CD4-positive, alpha-beta memory T cell (primary cell): ENCODE measurements around the gene SIL1. TPM values are rescaled to one million over a fixed set of nuclear protein-coding genes. Genes with fewer than 3 reads are reported as not detected.

Experiments
- CTCF ChIA-PET: fragments of 350-600 bp; sonication (Branson Sonifier 250); formaldehyde crosslinking; loops from one replicate; lab custom pipeline; 2021; ENCODE audit warnings: inconsistent platforms; ENCODE audit not compliant: partially characterized antibody; lab: Charles Lee
- POLR2A ChIA-PET: fragments of 350-600 bp; sonication (Branson Sonifier 250); formaldehyde crosslinking; loops from one replicate; lab custom pipeline; 2021; ENCODE audit not compliant: partially characterized antibody; lab: Charles Lee
- DNase-seq, 5 donors: peaks; one replicate each; pipeline versions ENCODE4 v3.0.0 to v3.0.0-alpha.2; 2020 to 2022; ENCODE audit warnings: mixed read lengths in 1 of 5
- H3K27ac ChIP-seq: one replicate; pipeline ENCODE4 v1.7.0; 2013; ENCODE audit warnings: low read depth, low read length
- H3K27me3 ChIP-seq: 2 replicates; pipeline ENCODE4 v1.7.0; 2013; ENCODE audit warnings: mild to moderate bottlenecking, low read length, moderate library complexity; ENCODE audit not compliant: insufficient read depth
- H3K36me3 ChIP-seq: 2 replicates; pipeline ENCODE4 v1.7.0; 2013; ENCODE audit warnings: mild to moderate bottlenecking, low read length, moderate library complexity; ENCODE audit not compliant: insufficient read depth
- H3K4me1 ChIP-seq: 2 replicates; pipeline ENCODE4 v1.7.0; 2013; ENCODE audit warnings: mild to moderate bottlenecking, low read length, moderate library complexity; ENCODE audit not compliant: insufficient read depth
- H3K4me3 ChIP-seq, 2 donors: one replicate each; pipeline ENCODE4 v1.7.0; 2013; ENCODE audit warnings: low read length in 2 of 2, mild to moderate bottlenecking in 1 of 2
- H3K9me3 ChIP-seq, 2 donors: one replicate each; pipeline ENCODE4 v1.7.0; 2013; ENCODE audit warnings: low read length in 2 of 2, control low read depth in 1 of 2; ENCODE audit not compliant: control insufficient read depth in 1 of 2
- H3K27ac Mint-ChIP-seq, 7 donors: one replicate each; pipeline ENCODE4 v1.8.0; 2020 to 2021; ENCODE audit warnings: mixed read lengths in 7 of 7, mild to moderate bottlenecking in 6 of 7, inconsistent platforms in 3 of 7, moderate library complexity in 3 of 7
- H3K27me3 Mint-ChIP-seq, 2 donors: one replicate each; pipeline ENCODE4 v1.8.0; 2020 to 2021; ENCODE audit warnings: mixed read lengths in 2 of 2
- H3K36me3 Mint-ChIP-seq, 2 donors: one replicate each; pipeline ENCODE4 v1.8.0; 2020 to 2021; ENCODE audit warnings: mixed read lengths in 2 of 2, inconsistent platforms in 1 of 2, mild to moderate bottlenecking in 1 of 2
- H3K4me1 Mint-ChIP-seq, 4 donors: one replicate each; pipeline ENCODE4 v1.8.0; 2020 to 2021; ENCODE audit warnings: mixed read lengths in 4 of 4, mild to moderate bottlenecking in 1 of 4
- H3K4me3 Mint-ChIP-seq, 8 donors: one replicate each; pipeline ENCODE4 v1.8.0; 2020 to 2021; ENCODE audit warnings: mixed read lengths in 8 of 8, mild to moderate bottlenecking in 7 of 8, moderate library complexity in 6 of 8, inconsistent platforms in 3 of 8
- H3K9me3 Mint-ChIP-seq, 8 donors: one replicate each; pipeline ENCODE4 v1.8.0; 2020 to 2021; ENCODE audit warnings: mixed read lengths in 8 of 8, mild to moderate bottlenecking in 5 of 8, inconsistent platforms in 3 of 8, moderate library complexity in 1 of 8
- intact Hi-C: fragments of 100-400 bp; cut with micrococcal nuclease; formaldehyde crosslinking; loops from one replicate; pipeline ENCODE4 v1.15.1; 2023
- polyA plus RNA-seq, 2 donors: library from polyadenylated mRNA; unstranded; fragments of 300-500 nt; fragmentation: Illumina TruSeq; gene quantifications; one replicate each; pipeline ENCODE4 v1.2.3, GENCODE V29; 2021
- total RNA-seq, 2 experiments: library from RNA; stranded (reverse); gene quantifications; one replicate each; pipeline ENCODE4 v1.2.3, GENCODE V29; 2021

The SIL1 gene
- total and polyA plus RNA-seq, 4 experiments from 2014 or later = 12.2 to 16.7 (median 14.4) TPM

DNA sequence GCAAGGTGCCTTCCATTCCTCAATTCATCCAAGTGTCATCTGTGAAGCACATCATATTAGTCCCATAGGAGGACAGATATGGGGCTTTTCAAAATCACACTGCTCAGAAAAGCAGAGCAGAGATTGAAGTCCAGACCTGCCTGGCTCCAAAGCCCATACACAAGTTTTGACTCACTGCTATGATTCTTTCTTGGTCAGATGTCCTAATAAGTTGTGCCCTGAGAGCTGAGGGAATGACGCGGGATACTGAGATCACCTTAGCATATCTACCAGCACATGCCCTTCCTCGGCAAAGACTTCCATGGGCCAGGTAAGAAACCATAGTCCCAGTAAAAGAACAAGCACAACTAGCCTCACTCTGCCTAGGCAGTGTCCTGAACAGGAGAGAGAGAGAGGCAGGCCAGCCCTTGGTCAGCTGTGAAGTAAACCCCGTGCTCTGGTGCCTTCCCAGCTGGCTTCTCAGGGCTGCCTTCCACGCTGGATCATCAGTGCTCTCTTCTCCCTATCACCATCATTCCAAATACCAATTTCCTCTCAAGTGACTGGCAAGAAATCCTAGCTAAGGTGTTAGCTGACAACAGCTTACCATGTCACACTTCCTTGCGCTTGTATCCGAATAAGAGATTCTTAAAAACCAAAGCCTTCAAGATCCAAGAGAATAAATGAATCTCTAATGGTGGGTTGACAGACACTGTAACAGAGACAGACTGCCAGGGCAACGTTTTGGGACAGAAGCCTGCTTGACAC, 73.2 kb downstream of the SIL1 start:
- peak overlapping the region in 1 of 8 donors; percentile 33 for H3K4me3 Mint-ChIP-seq
- H3K4me1 Mint-ChIP-seq = no peaks in the 10 kb centered on the region
- peaks cover 25 to 46% of the 10 kb centered on the region in 2 donors for H3K36me3 Mint-ChIP-seq
- no peak for DNase-seq
- no peak overlapping the region for H3K27ac Mint-ChIP-seq
- ChIA-PET POLR2A (no interaction called here), CTCF (no interaction called here)
- no peaks in the 10 kb centered on the region for H3K36me3 ChIP-seq
- H3K27ac ChIP-seq = no peak overlapping the region
- H3K9me3 Mint-ChIP-seq = no peaks in the 10 kb centered on the region
- H3K9me3 ChIP-seq = no peaks in the 10 kb centered on the region
- no peak overlapping the region for H3K4me3 ChIP-seq
- no peaks in the 10 kb centered on the region for H3K27me3 Mint-ChIP-seq
- H3K4me1 ChIP-seq = no peaks in the 10 kb centered on the region
- no peaks in the 10 kb centered on the region for H3K27me3 ChIP-seq
- intact Hi-C loops = no loop called here

DNA sequence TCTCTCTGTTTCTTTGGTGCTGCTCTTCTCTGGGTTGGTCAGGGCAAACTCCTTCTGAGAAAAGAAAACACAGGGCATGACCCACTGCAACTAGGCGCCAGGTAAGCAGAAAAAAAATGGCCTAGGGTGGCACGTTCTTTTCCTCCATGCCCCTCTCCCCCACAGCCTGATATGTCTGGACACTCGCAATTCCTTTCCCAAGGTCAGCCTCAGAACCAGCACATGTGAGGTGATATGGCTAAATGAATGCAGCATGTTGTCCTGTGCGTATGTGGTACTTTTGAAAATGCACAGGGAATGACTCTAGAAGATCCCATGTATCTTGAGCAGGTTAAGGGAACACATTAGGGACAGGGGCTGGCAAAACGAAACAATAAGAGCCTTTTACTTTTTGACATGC, 77.0 kb downstream of the SIL1 start:
- Mint-ChIP-seq H3K27ac (no peak overlapping the region), H3K9me3 (no peaks in the 10 kb centered on the region), H3K36me3 (peaks cover 43 to 44% of the 10 kb centered on the region in 2 donors), H3K4me1 (no peaks in the 10 kb centered on the region), H3K27me3 (no peaks in the 10 kb centered on the region), H3K4me3 (no peak overlapping the region)
- H3K4me3 ChIP-seq = no peak overlapping the region
- H3K27me3 ChIP-seq = no peaks in the 10 kb centered on the region
- H3K4me1 ChIP-seq = no peaks in the 10 kb centered on the region
- no peaks in the 10 kb centered on the region for H3K9me3 ChIP-seq
- intact Hi-C loops = no loop called here
- POLR2A ChIA-PET = no interaction called here
- H3K27ac ChIP-seq = no peak overlapping the region
- H3K36me3 ChIP-seq = no peaks in the 10 kb centered on the region
- CTCF ChIA-PET = no interaction called here
- no peak for DNase-seq

DNA sequence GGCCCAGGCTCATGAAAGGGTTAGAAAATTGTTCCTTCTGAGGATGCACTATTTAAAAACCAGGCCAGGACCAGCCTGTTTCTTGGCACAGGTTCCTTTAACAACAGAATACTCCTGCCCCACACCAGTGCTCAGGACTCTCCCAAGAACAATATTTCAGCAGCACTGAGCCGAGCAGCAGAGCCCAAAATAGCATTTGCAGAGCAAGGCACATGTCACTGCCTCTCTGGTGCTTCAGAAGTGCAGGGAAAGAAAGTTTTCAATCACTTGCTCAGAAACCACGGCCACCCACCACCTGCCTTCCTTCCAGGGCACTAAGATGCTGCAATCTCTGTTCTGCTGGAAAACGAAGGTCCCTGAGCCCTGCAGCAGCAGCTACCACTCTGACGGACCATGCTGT, 77.6 kb downstream of the SIL1 start:
- H3K9me3 ChIP-seq = no peaks in the 10 kb centered on the region
- CTCF ChIA-PET = no interaction called here
- Mint-ChIP-seq H3K36me3 (peaks cover 44 to 45% of the 10 kb centered on the region in 2 donors), H3K4me1 (no peaks in the 10 kb centered on the region), H3K9me3 (no peaks in the 10 kb centered on the region), H3K27me3 (no peaks in the 10 kb centered on the region), H3K27ac (no peak overlapping the region), H3K4me3 (no peak overlapping the region)
- intact Hi-C loops = no loop called here
- no peaks in the 10 kb centered on the region for H3K27me3 ChIP-seq
- H3K36me3 ChIP-seq = no peaks in the 10 kb centered on the region
- no peak overlapping the region for H3K4me3 ChIP-seq
- H3K4me1 ChIP-seq = no peaks in the 10 kb centered on the region
- DNase-seq = no peak
- H3K27ac ChIP-seq = no peak overlapping the region
- POLR2A ChIA-PET = no interaction called here

DNA sequence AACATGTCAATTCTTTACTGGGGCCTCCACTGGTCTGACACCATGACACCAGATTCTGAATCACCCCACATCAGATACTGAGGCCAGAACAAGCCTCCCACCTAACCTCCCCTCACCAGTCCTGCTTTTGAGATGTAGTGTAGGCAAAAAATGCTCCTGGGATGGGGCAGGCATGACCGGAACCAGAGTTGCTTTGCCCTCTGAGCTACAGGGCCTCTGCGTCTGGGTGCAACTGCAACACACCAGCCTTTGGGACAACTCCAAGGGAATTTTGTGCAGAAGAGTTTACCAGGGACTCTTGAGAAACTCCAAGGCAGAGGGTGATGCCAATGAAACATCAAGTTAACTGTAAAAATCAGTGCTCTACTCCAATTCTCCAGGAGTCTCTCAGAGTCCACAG, 79.4 kb downstream of the SIL1 start:
- POLR2A ChIA-PET = no interaction called here
- Histone ChIP-seq H3K36me3 (no peaks in the 10 kb centered on the region), H3K4me3 (no peak overlapping the region), H3K27me3 (no peaks in the 10 kb centered on the region), H3K27ac (no peak overlapping the region), H3K4me1 (no peaks in the 10 kb centered on the region), H3K9me3 (no peaks in the 10 kb centered on the region)
- Mint-ChIP-seq H3K27me3 (no peaks in the 10 kb centered on the region), H3K36me3 (peaks cover 42 to 46% of the 10 kb centered on the region in 2 donors), H3K9me3 (no peaks in the 10 kb centered on the region), H3K4me3 (no peak overlapping the region), H3K4me1 (no peaks in the 10 kb centered on the region), H3K27ac (no peak overlapping the region)
- DNase-seq = no peak
- CTCF ChIA-PET = no interaction called here
- intact Hi-C loops = no loop called here

DNA sequence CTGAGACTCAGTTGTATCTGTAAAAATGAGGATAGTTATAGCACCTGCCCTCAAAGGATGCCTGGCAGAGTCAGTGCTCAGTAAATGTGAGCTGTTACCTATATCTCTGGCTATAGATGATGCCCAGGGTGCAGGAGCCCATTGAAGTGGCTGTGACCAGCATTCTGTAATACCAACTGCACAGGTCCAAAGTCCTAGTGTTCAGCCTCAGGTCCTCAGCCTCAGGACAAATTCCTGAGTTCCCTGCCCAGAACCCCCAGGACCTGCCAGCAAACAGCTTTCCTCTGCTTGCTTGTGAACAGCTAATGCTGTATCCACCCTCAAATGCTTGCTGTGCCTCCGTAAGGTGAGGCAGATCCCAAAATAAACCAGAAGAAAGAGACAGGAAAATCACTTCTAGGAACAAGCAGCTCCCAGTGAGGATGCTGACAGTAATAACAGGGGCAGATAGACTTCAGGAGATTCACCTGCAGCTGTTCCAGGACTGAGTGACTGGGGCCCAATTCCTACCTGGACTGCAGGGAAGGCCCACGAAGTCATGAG, 80.8 kb downstream of the SIL1 start:
- H3K36me3 Mint-ChIP-seq = peaks cover 38 to 43% of the 10 kb centered on the region in 2 donors

DNA sequence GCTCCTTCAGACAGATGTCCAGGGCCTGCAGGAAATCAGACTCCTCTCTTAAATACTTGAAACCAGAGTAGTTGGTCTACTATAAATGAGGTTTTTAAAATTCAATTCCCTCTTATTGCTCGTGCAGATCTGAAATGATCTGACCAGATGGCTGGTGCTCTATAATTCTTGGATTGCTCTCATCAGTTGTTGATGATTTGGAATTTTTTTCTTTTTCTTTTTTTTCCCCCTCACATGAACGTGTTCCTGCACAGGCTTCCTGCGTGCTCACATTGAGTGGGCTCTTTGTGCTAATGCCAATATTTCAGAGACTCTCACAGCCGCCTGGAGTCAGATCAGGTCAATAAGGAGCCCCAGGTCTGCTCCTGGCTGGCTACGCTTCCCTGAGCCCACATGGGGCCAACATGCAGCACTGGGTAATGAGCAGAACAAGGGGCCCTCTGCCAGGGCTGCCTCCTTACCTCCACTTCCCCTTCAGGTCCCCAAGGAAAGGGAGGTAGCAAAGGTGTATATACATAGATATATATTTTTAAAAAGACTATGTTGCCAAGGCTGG, 82.0 kb downstream of the SIL1 start:
- ChIA-PET POLR2A (no interaction called here), CTCF (no interaction called here)
- Mint-ChIP-seq H3K9me3 (peaks cover 0 to 2% (median 0%) of the 10 kb centered on the region in 8 donors), H3K27ac (no peak overlapping the region), H3K27me3 (no peaks in the 10 kb centered on the region), H3K4me1 (peaks cover 0 to 2% (median 0%) of the 10 kb centered on the region in 4 donors), H3K4me3 (no peak overlapping the region), H3K36me3 (peaks cover 37 to 46% of the 10 kb centered on the region in 2 donors)
- no peak overlapping the region for H3K4me3 ChIP-seq
- no peaks in the 10 kb centered on the region for H3K36me3 ChIP-seq
- intact Hi-C loops = no loop called here
- no peaks in the 10 kb centered on the region for H3K27me3 ChIP-seq
- DNase-seq = no peak
- H3K27ac ChIP-seq = no peak overlapping the region
- H3K4me1 ChIP-seq = no peaks in the 10 kb centered on the region
- H3K9me3 ChIP-seq = no peaks in the 10 kb centered on the region

More for the DNA sequence above, 80.8 kb downstream of the SIL1 start:
- H3K4me1 ChIP-seq = no peaks in the 10 kb centered on the region
- H3K4me1 Mint-ChIP-seq = peaks cover 0 to 2% (median 0%) of the 10 kb centered on the region in 4 donors
- ChIA-PET POLR2A (no interaction called here), CTCF (no interaction called here)
- H3K9me3 Mint-ChIP-seq = peaks cover 0 to 2% (median 0%) of the 10 kb centered on the region in 8 donors
- H3K9me3 ChIP-seq = no peaks in the 10 kb centered on the region
- H3K36me3 ChIP-seq = no peaks in the 10 kb centered on the region
- DNase-seq = no peak
- no peak overlapping the region for H3K27ac Mint-ChIP-seq
- H3K27me3 ChIP-seq = no peaks in the 10 kb centered on the region
- H3K27me3 Mint-ChIP-seq = no peaks in the 10 kb centered on the region
- no peak overlapping the region for H3K4me3 Mint-ChIP-seq
- H3K4me3 ChIP-seq = no peak overlapping the region
- intact Hi-C loops = no loop called here
- H3K27ac ChIP-seq = no peak overlapping the region

DNA sequence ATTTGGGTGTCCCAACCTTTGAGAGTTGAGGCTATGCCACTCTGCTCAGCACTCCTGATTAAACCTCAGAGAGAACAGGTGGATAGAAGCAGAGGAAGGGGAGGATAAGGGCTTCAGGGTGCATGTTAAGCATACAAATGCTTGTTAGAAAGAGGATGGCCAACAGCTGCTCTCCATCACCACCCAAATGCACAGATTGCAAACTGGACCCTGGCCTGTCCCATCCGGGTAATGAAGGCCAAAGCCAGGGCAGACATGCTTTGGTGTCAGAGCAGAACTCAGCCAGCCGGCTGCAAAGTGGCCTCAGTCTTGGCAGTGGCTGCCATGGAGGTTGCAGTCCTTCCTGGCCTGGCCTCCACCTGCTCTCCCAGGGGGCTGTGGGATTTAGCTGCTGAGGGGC, 84.3 kb downstream of the SIL1 start:
- intact Hi-C loops = no loop called here
- Histone ChIP-seq H3K4me3 (no peak overlapping the region), H3K9me3 (no peaks in the 10 kb centered on the region), H3K4me1 (no peaks in the 10 kb centered on the region), H3K36me3 (no peaks in the 10 kb centered on the region), H3K27me3 (no peaks in the 10 kb centered on the region), H3K27ac (no peak overlapping the region)
- ChIA-PET POLR2A (no interaction called here), CTCF (no interaction called here)
- Mint-ChIP-seq H3K9me3 (peaks cover 0 to 2% (median 0%) of the 10 kb centered on the region in 8 donors), H3K4me1 (peaks cover 0 to 2% (median 0%) of the 10 kb centered on the region in 4 donors), H3K36me3 (peaks cover 25 to 33% of the 10 kb centered on the region in 2 donors), H3K27ac (no peak overlapping the region), H3K27me3 (no peaks in the 10 kb centered on the region), H3K4me3 (no peak overlapping the region)
- no peak for DNase-seq
